BJ (cell line): ENCODE measurements around the gene CLCNKA. TPM values are rescaled to one million over a fixed set of nuclear protein-coding genes. Genes with fewer than 3 reads are reported as not detected.

ENCODE experiments used
- CTCF ChIA-PET: fragments of 350-600 bp; formaldehyde crosslinking; extraction: SDS; loops from one replicate; lab custom pipeline; 2021; ENCODE audit warnings: antibody characterized with exemption, inconsistent platforms; lab: Yijun Ruan, JAX
- POLR2A ChIA-PET: fragments of 300-600 bp; sonication (Branson Sonifier 250); formaldehyde crosslinking; extraction: SDS; loops from one replicate; lab custom pipeline; 2021; ENCODE audit warnings: antibody characterized with exemption; lab: Charles Lee
- DNase-seq: peaks from one replicate; pipeline ENCODE4 v3.0.0-alpha.2; 2011; ENCODE audit warnings: low read depth
- H3K27me3 ChIP-seq: 2 replicates; pipeline ENCODE4 v1.6.0; 2011; ENCODE audit warnings: low read length; ENCODE audit not compliant: control insufficient read depth, insufficient read depth
- H3K36me3 ChIP-seq: 2 replicates; pipeline ENCODE4 v1.5.1; 2011; ENCODE audit warnings: low read length; ENCODE audit not compliant: control insufficient read depth, insufficient read depth
- H3K4me3 ChIP-seq: 2 replicates; pipeline ENCODE4 v1.5.1; 2011; ENCODE audit warnings: low read depth, mild to moderate bottlenecking, control low read depth, low read length
- polyA plus RNA-seq: library from polyadenylated mRNA; depleted of rRNA; stranded (reverse); fragments of >200 nt; gene quantifications from 2 replicates; pipeline ENCODE4 v1.2.3, GENCODE V29; 2011
- TF ChIP-seq, protein P1 (sequence below): IDR thresholded peaks from 2 replicates; pipeline ENCODE4 v1.5.1; 2011; ENCODE audit warnings: low read depth, mild to moderate bottlenecking, control low read depth, inconsistent platforms, low read length, moderate library complexity; ENCODE audit not compliant: insufficient read depth

Gene CLCNKA
- polyA plus RNA-seq, 1 experiment, result 0.28 TPM

DNA sequence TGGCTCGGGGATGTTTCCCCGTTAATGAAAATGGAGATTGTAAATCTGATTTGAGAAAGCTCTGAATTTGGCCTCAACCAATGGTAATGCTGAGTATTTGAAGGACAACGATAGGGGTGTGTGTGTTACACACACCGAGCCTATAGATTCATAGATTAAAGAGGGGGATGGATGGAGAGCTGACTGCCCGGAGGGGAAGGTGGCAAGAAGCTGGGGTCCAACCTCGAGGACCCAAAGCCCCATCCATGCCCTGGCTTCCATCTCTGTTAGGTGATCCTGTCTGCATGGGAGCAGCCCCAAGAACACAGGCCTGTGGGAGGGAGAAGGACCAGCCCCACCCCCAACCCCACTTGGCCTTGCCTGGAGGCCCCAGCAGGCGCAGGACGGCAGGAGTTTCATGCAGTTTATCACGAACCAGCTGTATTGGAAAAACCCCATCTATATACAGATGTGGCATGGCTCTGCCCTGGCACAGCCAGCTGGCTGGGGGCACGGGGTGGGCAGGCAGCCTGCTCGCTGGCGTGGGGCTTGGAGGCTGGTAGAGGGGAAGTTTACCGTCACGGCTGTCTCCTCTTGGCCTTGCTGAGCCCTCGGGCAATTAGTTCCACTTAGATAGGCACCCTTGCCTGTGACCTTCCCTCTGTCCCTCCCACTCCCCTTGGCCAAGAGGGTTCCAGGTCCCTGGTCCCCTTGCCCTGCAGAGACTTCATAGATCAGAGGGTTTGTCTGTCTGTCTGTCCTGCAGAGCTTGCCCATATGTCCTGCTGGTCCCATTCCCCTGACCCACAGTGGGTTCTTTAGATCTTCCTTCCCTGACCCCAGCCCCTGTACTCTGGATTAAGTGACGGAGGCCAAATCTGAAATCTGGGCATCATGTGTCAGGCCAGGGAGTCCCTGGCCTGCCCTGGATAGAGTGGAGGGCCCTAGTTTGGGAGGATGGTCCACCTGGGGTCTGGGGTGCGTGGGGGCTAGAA, 7.0 kb upstream of the CLCNKA start:
- no peaks in the 10 kb centered on the region for H3K36me3 ChIP-seq
- no peak overlapping the region for H3K4me3 ChIP-seq
- DNase-seq, result no peak
- H3K27me3 ChIP-seq, result no peaks in the 10 kb centered on the region
- ChIA-PET POLR2A (no interaction called here), CTCF (interaction anchor here (0.7 to 6.5 kb wide), 4 partner anchors 18 to 216 kb away, joined by 3 to 53 read pairs (median 3); partner anchors contain the start of gene FAM131C)
- TF ChIP-seq, protein P1, sequence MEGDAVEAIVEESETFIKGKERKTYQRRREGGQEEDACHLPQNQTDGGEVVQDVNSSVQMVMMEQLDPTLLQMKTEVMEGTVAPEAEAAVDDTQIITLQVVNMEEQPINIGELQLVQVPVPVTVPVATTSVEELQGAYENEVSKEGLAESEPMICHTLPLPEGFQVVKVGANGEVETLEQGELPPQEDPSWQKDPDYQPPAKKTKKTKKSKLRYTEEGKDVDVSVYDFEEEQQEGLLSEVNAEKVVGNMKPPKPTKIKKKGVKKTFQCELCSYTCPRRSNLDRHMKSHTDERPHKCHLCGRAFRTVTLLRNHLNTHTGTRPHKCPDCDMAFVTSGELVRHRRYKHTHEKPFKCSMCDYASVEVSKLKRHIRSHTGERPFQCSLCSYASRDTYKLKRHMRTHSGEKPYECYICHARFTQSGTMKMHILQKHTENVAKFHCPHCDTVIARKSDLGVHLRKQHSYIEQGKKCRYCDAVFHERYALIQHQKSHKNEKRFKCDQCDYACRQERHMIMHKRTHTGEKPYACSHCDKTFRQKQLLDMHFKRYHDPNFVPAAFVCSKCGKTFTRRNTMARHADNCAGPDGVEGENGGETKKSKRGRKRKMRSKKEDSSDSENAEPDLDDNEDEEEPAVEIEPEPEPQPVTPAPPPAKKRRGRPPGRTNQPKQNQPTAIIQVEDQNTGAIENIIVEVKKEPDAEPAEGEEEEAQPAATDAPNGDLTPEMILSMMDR, result no peak

DNA sequence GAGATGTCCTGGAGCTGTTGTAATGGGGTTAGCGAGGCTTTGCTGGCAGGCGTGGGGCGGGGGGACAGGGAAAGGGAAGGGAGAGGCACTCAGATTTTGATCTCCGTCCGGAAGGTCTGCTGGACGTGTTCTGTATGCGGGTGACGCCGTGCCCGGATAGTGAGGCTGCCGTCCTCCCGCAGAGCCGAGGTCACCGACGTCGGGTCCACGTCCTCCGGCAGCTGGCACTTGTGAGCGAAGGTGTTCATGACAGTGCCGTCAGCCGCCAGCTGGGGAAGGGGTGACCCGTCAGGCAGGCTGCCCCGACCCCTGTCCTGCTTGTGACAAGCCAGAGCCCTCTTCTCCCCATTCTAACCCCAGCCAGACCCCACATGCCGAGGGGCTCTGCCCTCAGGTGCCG, 6.3 kb upstream of the CLCNKA start:
- Histone ChIP-seq H3K36me3 (no peaks in the 10 kb centered on the region), H3K4me3 (no peak overlapping the region), H3K27me3 (no peaks in the 10 kb centered on the region)
- no peak for DNase-seq
- ChIA-PET POLR2A (no interaction called here), CTCF (interaction anchor here (1.1 to 6.5 kb wide), 2 partner anchors 39 to 58 kb away, joined by 3 to 53 read pairs; partner anchors contain the start of gene FAM131C)
- TF ChIP-seq, protein P1, result no peak

DNA sequence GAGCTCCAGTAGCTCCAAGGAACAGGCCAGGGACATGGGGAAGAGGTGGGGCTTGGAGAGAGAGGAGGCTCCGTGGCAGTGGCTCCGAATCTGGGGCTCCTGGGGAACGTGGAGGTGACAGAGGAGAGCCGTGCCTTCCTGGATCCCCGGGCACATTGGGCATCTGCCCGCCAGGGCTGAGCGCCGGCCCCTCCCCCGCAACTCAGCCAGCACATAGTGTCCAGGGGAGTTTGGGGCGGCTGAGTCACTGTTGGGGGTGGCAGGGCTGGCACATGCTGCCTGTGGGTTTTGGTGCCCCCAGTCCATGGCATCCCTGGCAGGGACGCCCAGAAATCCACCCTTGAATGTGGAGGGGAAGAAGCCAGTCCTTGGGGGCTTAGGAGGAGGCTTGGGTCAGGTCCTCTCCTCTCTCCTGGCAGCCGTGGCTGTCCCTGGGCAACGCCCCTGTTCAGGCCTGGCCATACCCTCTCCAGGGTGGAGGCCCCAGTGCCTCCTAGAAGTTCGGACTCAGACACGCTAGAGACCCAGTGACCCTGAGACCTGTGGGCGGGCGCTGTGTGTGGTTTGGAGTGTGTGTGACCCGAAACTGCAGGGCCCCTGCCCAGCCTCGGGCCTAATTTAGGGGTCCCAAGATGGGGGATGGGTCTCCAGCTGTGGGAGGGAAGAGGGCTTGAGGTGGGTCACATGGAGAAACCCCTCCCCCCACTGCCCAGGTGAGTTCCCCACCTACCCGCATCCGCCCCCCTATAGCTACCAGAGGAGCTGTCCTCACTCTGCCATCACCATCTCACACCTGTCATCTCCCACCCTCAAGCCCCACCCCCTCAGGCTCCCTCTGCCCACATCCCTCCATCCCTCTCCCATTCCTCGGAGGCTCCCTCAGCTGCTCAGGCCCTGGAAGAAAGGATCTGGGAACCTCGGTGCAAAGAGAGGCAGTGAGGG, 5.6 kb upstream of the CLCNKA start:
- H3K36me3 ChIP-seq, result no peaks in the 10 kb centered on the region
- TF ChIP-seq, protein P1, result no peak
- no peaks in the 10 kb centered on the region for H3K27me3 ChIP-seq
- POLR2A ChIA-PET, result no interaction called here
- CTCF ChIA-PET, result interaction anchor here (0.9 kb wide), 1 partner anchor 201 kb away, joined by 6 read pairs; no protein-coding TSS in a partner anchor
- DNase-seq, result no peak
- no peak overlapping the region for H3K4me3 ChIP-seq

DNA sequence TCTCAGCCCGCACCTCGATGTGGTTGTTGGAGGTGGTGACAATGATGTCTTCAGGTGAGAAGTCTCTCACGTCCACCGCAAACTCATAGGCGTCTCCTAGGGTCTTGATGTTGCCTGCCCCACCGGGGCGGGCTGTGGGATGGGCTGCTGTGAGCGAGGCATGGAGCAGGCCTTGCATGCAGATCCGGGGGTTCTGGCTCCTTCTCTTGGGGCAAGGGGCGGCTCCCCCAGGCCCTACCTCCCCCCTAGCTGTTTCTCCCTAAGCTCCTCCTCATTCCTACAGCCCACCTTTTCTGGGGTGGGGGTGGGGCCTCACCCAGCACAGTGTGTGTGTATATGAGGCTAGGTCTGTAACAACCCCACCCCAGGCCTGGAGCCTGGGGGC, 4.8 kb upstream of the CLCNKA start:
- POLR2A ChIA-PET, result no interaction called here
- Histone ChIP-seq H3K27me3 (peaks cover under 1% of the 10 kb centered on the region; the same call in 1 of the 2 replicates), H3K4me3 (no peak overlapping the region; the same call in 1 of the 2 replicates), H3K36me3 (no peaks in the 10 kb centered on the region)
- CTCF ChIA-PET, result interaction anchor here (0.9 to 4.0 kb wide), 4 partner anchors 8 to 225 kb away, joined by 4 to 29 read pairs (median 15); no protein-coding TSS in a partner anchor
- no peak for DNase-seq
- TF ChIP-seq, protein P1, result no peak
